Measurements from ENCODE around the gene PDE6A. TPM values are rescaled to one million over a fixed set of nuclear protein-coding genes. Genes with fewer than 3 reads are reported as not detected.

The PDE6A gene
- total RNA-seq, 2 experiments from 2014 or later: not detected

DNA sequence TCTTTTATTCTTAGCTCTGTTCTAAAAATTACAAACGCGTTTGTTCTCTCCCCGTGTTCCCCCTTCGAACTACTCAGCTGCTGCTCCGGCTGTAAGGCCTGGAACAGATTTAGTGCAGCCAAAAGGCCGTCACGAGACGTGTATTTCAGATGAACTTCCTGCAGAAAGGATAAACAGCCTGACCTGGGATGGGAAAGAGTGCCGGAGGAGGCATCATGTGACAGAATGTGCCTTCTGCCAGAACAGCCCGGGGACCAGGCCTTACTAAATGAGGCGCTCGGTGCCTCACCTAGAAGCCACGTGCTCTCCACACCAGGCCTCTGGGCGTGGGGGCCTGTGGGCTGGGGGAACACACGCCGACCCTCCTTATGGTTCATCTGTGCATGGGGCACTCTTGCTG lies 119.7 kb downstream of the PDE6A start:
- TF ChIP-seq, protein P1, sequence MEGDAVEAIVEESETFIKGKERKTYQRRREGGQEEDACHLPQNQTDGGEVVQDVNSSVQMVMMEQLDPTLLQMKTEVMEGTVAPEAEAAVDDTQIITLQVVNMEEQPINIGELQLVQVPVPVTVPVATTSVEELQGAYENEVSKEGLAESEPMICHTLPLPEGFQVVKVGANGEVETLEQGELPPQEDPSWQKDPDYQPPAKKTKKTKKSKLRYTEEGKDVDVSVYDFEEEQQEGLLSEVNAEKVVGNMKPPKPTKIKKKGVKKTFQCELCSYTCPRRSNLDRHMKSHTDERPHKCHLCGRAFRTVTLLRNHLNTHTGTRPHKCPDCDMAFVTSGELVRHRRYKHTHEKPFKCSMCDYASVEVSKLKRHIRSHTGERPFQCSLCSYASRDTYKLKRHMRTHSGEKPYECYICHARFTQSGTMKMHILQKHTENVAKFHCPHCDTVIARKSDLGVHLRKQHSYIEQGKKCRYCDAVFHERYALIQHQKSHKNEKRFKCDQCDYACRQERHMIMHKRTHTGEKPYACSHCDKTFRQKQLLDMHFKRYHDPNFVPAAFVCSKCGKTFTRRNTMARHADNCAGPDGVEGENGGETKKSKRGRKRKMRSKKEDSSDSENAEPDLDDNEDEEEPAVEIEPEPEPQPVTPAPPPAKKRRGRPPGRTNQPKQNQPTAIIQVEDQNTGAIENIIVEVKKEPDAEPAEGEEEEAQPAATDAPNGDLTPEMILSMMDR (conservative IDR thresholded peaks at IDR 0.05; ENCODE audit: low read length): no peak
- TF ChIP-seq EZH2phosphoT487 (IDR thresholded peaks at IDR 0.05; ENCODE audit: borderline replicate concordance, low read depth, low read length): no peak
- H3K9me3 ChIP-seq (ENCODE audit: low read length): no peaks in the 10 kb centered on the region
- no peak overlapping the region for H3K27ac ChIP-seq (ENCODE audit: low read depth, low read length, poor library complexity, severe bottlenecking)
- POLR2A ChIA-PET: interaction anchor here (0.7 kb wide), 1 partner anchor 9 kb away, joined by 3 read pairs; no protein-coding TSS in a partner anchor
- no peaks in the 10 kb centered on the region for H4K20me1 ChIP-seq (ENCODE audit: insufficient read depth, low read length)
- H2AFZ ChIP-seq (ENCODE audit: low read length): no peak overlapping the region
- H3K79me2 ChIP-seq (ENCODE audit: insufficient read depth, low read depth, low read length): no peaks in the 10 kb centered on the region
- H3K4me3 ChIP-seq (ENCODE audit: low read depth, low read length, poor library complexity, severe bottlenecking): no peak overlapping the region
- H3K36me3 ChIP-seq (ENCODE audit: insufficient read depth, low read length): peaks cover 16% of the 10 kb centered on the region; the same call in 1 of the 2 replicates
- no peak for DNase-seq (ENCODE audit: low spot score)
- H3K4me1 ChIP-seq (ENCODE audit: insufficient read depth, low read length, poor library complexity, severe bottlenecking): peaks cover 3% of the 10 kb centered on the region
- H3K9me2 ChIP-seq (ENCODE audit: insufficient read depth, low read length): no peaks in the 10 kb centered on the region
- no TSS peak for BruUV-seq (replicated peaks)
- intact Hi-C loops (cut with micrococcal nuclease; ENCODE audit: unreplicated experiment): no loop called here
- no peak overlapping the region for H3K4me2 ChIP-seq (ENCODE audit: low read length)
- CTCF ChIA-PET (ENCODE audit: unreplicated experiment): interaction anchor here (2.4 kb wide), 1 partner anchor 158 kb away, joined by 7 read pairs; no protein-coding TSS in a partner anchor

DNA sequence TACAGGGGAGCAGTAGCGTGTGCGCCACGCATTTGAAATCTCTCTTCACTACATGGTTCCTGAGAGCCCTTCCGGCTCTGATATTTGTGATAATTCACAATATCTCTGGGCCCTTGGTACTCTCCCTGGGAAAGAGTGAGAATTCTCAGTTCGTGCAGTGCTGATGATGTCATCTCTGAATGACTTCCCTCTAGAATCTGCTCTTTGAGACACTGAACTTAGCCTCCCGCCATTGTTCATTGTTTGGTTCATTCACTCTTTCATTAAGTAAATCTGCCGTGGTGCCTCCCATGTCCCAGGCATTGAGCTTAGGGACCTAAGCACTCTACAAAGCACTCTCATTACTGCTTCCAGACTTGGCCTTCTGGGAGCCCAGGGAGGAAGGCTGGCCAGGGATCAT lies 120.5 kb downstream of the PDE6A start:
- no peak overlapping the region for H2AFZ ChIP-seq (ENCODE audit: low read length)
- H4K20me1 ChIP-seq (ENCODE audit: insufficient read depth, low read length): no peaks in the 10 kb centered on the region; the same call in 1 of the 2 replicates
- ChIA-PET CTCF (ENCODE audit: unreplicated experiment) (interaction anchor here (2.4 kb wide), 1 partner anchor 157 kb away, joined by 7 read pairs; no protein-coding TSS in a partner anchor), POLR2A (interaction anchor here (0.7 kb wide), 1 partner anchor 9 kb away, joined by 3 read pairs; no protein-coding TSS in a partner anchor)
- TF ChIP-seq, protein P1 (conservative IDR thresholded peaks at IDR 0.05; ENCODE audit: low read length): no peak
- no peak for TF ChIP-seq EZH2phosphoT487 (IDR thresholded peaks at IDR 0.05; ENCODE audit: borderline replicate concordance, low read depth, low read length)
- no peaks in the 10 kb centered on the region for H3K9me2 ChIP-seq (ENCODE audit: insufficient read depth, low read length)
- peaks cover 16% of the 10 kb centered on the region; the same call in 1 of the 2 replicates for H3K36me3 ChIP-seq (ENCODE audit: insufficient read depth, low read length)
- DNase-seq (ENCODE audit: low spot score): no peak
- H3K27ac ChIP-seq (ENCODE audit: low read depth, low read length, poor library complexity, severe bottlenecking): no peak overlapping the region
- intact Hi-C loops (cut with micrococcal nuclease; ENCODE audit: unreplicated experiment): no loop called here
- no TSS peak for BruUV-seq (replicated peaks)
- no peak overlapping the region for H3K4me3 ChIP-seq (ENCODE audit: low read depth, low read length, poor library complexity, severe bottlenecking)
- no peaks in the 10 kb centered on the region for H3K9me3 ChIP-seq (ENCODE audit: low read length)
- H3K4me1 ChIP-seq (ENCODE audit: insufficient read depth, low read length, poor library complexity, severe bottlenecking): peaks cover 3% of the 10 kb centered on the region
- no peak overlapping the region for H3K4me2 ChIP-seq (ENCODE audit: low read length)
- no peaks in the 10 kb centered on the region for H3K79me2 ChIP-seq (ENCODE audit: insufficient read depth, low read depth, low read length)

DNA sequence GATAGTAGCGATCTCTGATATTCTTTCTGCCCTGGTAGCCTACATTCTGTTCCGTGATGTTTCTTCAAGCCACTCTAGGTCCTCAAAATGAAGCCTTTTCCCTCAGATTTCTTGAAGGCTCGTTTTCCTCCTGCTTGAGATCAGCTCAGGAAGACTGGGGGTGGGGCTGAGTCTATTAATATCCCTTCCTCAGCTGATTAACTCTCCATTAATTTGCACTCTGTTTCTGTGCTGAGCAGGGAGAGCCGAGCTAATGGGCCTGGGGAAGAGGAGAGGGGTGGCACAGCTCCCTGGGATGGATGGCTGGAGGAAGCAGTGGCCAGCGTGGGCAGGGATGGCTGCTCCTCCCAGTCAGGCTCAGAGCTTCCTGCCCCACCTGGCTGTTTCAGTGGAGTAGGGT lies 121.2 kb downstream of the PDE6A start:
- Histone ChIP-seq H3K79me2 (ENCODE audit: insufficient read depth, low read depth, low read length) (no peaks in the 10 kb centered on the region), H3K4me3 (ENCODE audit: low read depth, low read length, poor library complexity, severe bottlenecking) (no peak overlapping the region), H4K20me1 (ENCODE audit: insufficient read depth, low read length) (no peaks in the 10 kb centered on the region; the same call in 1 of the 2 replicates), H3K4me1 (ENCODE audit: insufficient read depth, low read length, poor library complexity, severe bottlenecking) (no peaks in the 10 kb centered on the region), H2AFZ (ENCODE audit: low read length) (no peak overlapping the region), H3K36me3 (ENCODE audit: insufficient read depth, low read length) (peaks cover 14% of the 10 kb centered on the region; the same call in 1 of the 2 replicates), H3K4me2 (ENCODE audit: low read length) (no peak overlapping the region), H3K9me2 (ENCODE audit: insufficient read depth, low read length) (no peaks in the 10 kb centered on the region), H3K27ac (ENCODE audit: low read depth, low read length, poor library complexity, severe bottlenecking) (no peak overlapping the region), H3K9me3 (ENCODE audit: low read length) (no peaks in the 10 kb centered on the region)
- POLR2A ChIA-PET: no interaction called here
- no TSS peak for BruUV-seq (replicated peaks)
- DNase-seq (ENCODE audit: low spot score): no peak
- TF ChIP-seq, protein P1 (conservative IDR thresholded peaks at IDR 0.05; ENCODE audit: low read length): no peak
- no peak for TF ChIP-seq EZH2phosphoT487 (IDR thresholded peaks at IDR 0.05; ENCODE audit: borderline replicate concordance, low read depth, low read length)
- intact Hi-C loops (cut with micrococcal nuclease; ENCODE audit: unreplicated experiment): no loop called here
- CTCF ChIA-PET (ENCODE audit: unreplicated experiment): no interaction called here

Data from OCI-LY7 (cell line).